ENCODE measurements around the gene RIMS4.
"Not testable (repeated sequence)": the region's sequence is repeated elsewhere in the genome, so short reads cannot be mapped to it uniquely, and the experiment has no call there.

RIMS4 gene

GRCh38 chr20:44833437-44833836 lies 23.1 kb upstream of the RIMS4 start:
- in situ Hi-C loops (cut with MboI; ENCODE audit: low pct_unique_long_range_greater_than_20kb, low sequenced_read_pairs): no loop called here

GRCh38 chr20:44832724-44833123 lies 22.4 kb upstream of the RIMS4 start:
- in situ Hi-C loops (cut with MboI; ENCODE audit: low pct_unique_long_range_greater_than_20kb, low sequenced_read_pairs): no loop called here
- DNase-seq: no peak

More at GRCh38 chr20:44833437-44833836, 23.1 kb upstream of the RIMS4 start:
- DNase-seq: no peak

DNA sequence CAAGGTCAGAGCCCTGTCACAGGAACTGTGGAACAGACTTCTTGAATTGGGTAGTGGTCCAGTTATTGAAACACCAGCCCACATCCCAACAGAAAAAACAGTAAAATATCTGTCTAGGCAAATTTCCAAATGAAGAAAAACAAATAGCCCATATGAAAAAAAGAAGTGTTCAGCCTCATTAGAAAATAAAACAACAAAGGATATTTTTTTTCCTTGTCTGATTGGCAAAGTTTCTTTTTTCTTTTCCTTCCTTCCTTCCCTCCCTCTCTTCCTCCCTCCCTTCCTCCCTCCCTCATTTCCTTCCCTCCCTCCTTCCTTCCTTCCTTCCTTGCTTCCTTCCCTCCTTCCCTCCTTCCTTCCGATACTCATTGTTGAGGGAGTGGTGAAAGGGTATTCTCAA lies 20.6 kb upstream of the RIMS4 start:
- DNase-seq: no peak
- in situ Hi-C loops (cut with MboI; ENCODE audit: low pct_unique_long_range_greater_than_20kb, low sequenced_read_pairs): no loop called here

DNA sequence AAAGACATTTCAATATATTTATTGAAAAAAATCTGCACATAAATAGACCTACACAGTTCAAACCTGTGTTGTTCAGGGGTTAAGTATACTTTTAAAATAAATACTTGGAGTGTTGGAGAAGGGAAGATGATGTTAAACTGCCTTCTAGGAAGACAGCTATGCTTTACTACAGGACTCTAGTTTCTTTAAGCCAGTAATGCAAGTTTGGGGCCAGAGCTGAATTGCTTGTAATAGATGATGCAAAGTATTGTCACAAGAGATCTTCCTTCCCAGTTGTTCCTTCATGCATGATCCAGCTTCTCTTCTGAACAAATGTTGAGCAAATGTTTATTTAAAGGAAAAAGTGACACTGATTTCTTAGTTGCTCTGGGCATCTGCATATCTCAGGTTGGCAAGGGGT lies 20.2 kb upstream of the RIMS4 start:
- in situ Hi-C loops (cut with MboI; ENCODE audit: low pct_unique_long_range_greater_than_20kb, low sequenced_read_pairs): no loop called here
- no peak for DNase-seq

- in situ Hi-C loops (cut with MboI; ENCODE audit: low pct_unique_long_range_greater_than_20kb, low sequenced_read_pairs): no loop called here
- DNase-seq: no peak
Observed at GRCh38 chr20:44829688-44830087, 19.3 kb upstream of the RIMS4 start.

GRCh38 chr20:44828640-44829039 lies 18.3 kb upstream of the RIMS4 start:
- DNase-seq: no peak
- in situ Hi-C loops (cut with MboI; ENCODE audit: low pct_unique_long_range_greater_than_20kb, low sequenced_read_pairs): no loop called here

DNA sequence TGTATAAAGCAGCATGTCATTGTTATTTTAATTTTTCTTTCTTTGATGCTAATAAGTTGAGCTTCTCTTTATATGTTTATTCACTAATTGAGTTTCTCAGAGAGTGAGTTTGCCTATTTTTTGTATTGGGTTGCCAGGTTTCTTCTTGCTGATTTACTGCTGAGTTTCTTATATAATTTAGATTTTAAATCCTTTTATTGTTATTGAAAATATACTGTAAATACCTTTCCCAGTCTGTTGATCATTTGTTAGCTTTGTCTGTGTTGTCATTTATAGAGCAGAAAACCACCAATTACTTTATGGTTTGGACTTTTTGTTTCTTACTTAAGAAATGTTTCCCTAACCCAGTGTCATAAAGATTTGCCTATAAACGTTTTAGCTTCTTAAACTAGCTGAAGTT lies 17.1 kb upstream of the RIMS4 start:
- no peak for DNase-seq
- in situ Hi-C loops (cut with MboI; ENCODE audit: low pct_unique_long_range_greater_than_20kb, low sequenced_read_pairs): no loop called here

DNA sequence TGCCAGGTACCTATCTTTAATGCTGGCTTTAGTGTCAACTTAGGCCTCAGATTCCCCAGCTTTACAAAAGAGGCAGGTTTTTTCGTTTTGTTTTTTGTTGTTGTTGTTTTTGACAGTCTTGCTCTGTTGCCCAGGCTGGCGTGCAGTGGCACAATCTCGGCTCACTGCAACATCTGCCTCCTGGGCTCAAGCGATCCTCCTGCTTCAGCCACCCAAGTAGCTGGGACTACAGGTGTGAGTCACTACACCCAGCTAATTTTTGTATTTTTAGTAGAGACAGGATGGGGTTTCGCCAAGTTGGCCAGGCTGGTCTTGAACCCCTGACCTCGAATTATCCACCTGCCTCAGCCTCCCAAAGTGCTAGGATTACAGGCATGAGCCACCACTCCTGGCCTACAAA lies 11.2 kb upstream of the RIMS4 start:
- in situ Hi-C loops (cut with MboI; ENCODE audit: low pct_unique_long_range_greater_than_20kb, low sequenced_read_pairs); DNase-seq: not testable (repeated sequence)

GRCh38 chr20:44819936-44820335 lies 9.6 kb upstream of the RIMS4 start:
- in situ Hi-C loops (cut with MboI; ENCODE audit: low pct_unique_long_range_greater_than_20kb, low sequenced_read_pairs): no loop called here
- no peak for DNase-seq

DNA sequence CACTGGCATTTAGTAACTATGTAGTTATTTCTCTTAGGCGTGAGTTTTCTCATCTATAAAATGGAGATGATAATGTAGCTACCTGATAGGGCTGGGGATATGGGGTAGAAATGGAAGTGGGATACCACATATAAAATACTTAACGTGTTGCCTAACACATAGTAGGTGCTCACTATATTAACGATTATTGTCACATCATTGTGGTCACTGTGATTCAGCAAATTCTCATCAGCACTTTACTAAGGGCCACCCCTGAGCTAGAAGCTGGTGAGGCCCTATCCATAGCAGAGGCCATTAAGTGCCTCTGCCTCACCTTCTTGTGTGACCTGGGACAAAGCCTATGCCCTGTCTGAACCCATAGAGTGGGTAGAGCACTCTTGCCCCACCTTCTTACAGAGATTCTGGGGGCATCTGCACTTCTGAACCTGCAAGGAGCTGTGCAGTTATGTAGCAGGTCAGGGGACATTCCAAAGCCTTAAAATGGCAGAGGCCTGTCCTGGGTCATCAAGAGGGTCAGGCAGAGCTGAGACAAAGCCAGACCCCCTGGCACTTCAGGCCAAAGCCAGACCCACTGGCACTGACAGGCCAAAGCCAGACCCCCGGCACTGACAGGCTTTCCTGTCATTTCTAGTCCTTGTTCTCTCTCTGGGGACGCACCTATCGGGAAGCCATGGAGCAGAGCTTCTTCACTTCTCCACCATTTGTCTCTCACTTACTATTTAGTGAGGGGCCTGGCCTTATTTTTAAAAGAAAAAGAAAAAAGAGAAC lies 7.0 kb upstream of the RIMS4 start:
- in situ Hi-C loops (cut with MboI; ENCODE audit: low pct_unique_long_range_greater_than_20kb, low sequenced_read_pairs): no loop called here
- no peak for DNase-seq

GRCh38 chr20:44814937-44815336 lies 4.6 kb upstream of the RIMS4 start:
- in situ Hi-C loops (cut with MboI; ENCODE audit: low pct_unique_long_range_greater_than_20kb, low sequenced_read_pairs): no loop called here
- DNase-seq: no peak

- no peak for DNase-seq
- in situ Hi-C loops (cut with MboI; ENCODE audit: low pct_unique_long_range_greater_than_20kb, low sequenced_read_pairs): no loop called here
Observed at GRCh38 chr20:44811150-44811685, 872 bp upstream of the RIMS4 start.

DNA sequence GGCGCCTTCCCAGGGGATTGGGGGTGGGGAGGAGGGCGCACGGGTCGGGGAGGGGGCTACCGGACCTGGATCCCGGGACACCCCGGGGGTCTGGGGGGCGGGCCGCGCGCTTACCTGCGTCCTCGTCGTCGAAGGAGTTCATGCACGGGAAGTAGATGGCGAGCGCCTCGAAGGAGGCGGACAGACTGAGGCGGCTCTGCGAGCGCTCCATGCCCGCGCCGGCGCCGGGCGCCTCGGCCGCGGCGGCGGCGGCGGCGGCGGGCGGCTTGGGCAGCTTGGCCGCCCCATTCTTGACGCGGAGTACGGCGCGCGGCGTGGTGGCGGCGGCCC lies 320 bp downstream of the RIMS4 start:
- in situ Hi-C loops (cut with MboI; ENCODE audit: low pct_unique_long_range_greater_than_20kb, low sequenced_read_pairs): no loop called here
- no peak for DNase-seq

DNA sequence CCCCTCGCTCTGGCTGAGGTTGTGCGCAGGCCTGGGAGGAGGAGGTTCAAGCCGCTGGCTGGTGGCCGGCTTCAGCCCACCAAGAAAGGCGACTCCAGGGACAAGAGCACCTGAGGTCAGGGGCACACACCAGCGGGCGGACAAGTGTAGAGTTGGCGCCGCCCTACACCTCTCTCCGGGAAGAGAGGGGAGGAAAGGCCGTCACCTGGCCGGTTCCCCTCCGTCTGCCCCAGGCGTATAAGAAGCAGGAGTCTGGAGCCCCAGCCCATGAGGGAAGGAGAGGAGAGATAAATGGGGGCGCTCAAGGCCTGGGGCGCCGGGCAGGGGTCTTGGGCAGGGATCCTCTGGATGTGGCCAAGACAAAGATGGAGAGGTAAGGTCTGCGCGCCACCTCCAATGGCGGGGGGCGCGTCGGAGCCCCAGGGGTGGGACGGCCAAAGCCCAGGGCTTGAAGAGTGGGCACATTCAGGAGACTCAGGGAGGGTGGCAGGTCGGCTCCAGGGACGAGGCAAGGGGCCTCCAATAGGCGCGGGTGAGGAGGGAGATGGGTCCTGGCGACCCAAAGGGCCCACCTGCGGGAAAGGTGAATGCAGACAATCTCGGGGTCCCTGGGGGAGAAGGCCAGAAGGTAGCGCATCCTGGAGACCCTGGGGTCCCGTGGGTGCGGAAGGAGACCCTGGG lies 826 bp downstream of the RIMS4 start:
- DNase-seq: no peak
- in situ Hi-C loops (cut with MboI; ENCODE audit: low pct_unique_long_range_greater_than_20kb, low sequenced_read_pairs): no loop called here

- DNase-seq: no peak
- in situ Hi-C loops (cut with MboI; ENCODE audit: low pct_unique_long_range_greater_than_20kb, low sequenced_read_pairs): no loop called here
Observed at GRCh38 chr20:44807684-44808056, 2.7 kb downstream of the RIMS4 start.

DNA sequence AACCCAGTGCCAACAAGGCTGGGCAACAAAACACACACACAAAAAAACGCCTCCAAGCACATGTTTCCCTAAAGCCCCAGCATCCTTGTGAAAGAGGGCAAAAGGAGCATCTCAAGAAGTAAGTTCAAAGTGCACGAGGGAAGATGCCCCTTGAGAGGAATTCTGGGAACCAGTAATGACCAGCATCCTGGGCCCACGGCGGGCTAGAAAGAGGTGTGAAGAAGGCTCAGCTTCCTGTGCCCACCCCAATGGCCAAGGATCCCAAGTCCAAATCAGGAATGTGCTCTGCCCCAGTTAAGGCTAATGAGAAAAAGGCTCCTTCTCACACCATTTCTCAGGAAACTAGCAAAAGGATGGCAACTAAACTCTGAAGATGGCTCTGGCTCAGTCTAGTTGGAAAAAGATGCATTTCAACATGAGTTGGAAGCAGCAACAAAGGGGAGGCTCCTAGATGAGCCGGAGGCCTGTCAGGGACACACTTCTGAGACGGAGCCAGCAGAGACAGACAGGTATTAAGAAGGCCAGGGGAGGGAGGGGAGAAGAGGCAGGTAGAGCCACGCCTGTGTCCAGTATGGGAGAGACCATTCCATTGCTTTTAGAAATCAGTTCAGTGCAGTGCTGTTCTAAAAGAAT lies 3.2 kb downstream of the RIMS4 start:
- DNase-seq: no peak
- in situ Hi-C loops (cut with MboI; ENCODE audit: low pct_unique_long_range_greater_than_20kb, low sequenced_read_pairs): no loop called here

- no peak for DNase-seq
- in situ Hi-C loops (cut with MboI; ENCODE audit: low pct_unique_long_range_greater_than_20kb, low sequenced_read_pairs): no loop called here
Observed at GRCh38 chr20:44805979-44806620, 4.2 kb downstream of the RIMS4 start.

GRCh38 chr20:44805335-44805978 lies 4.9 kb downstream of the RIMS4 start:
- in situ Hi-C loops (cut with MboI; ENCODE audit: low pct_unique_long_range_greater_than_20kb, low sequenced_read_pairs): no loop called here
- peak; percentile 33 for DNase-seq

DNA sequence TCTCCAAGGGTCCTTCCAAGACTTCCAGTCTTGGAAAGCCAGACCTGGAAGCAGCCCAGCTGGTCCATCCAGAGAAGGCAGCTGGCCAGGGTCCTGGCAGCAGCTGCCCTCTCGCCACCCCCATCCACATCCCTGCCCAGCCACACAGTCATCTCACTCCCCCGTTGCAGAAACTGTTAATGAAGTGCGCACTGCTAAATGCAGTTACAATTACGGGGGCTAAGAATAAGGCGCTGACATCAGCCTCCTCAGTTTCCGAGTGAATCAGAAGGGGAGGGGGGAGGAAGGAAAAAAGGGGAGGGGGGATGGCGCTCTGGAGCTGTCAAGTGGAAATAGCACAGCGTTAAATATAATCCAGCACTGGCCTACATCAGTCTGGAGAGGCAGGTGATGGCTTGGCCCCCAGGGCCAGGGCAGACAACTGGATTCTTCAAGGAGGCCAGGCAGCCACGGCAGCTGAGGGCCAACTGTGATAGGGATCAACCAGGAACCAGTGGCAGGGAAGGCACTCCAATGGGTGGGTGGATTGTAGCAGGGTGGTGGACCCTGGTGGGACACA lies 6.9 kb downstream of the RIMS4 start:
- no peak for DNase-seq

More for the DNA sequence above, 6.9 kb downstream of the RIMS4 start:
- in situ Hi-C loops (cut with MboI; ENCODE audit: low pct_unique_long_range_greater_than_20kb, low sequenced_read_pairs): no loop called here
